Measurements from ENCODE around the gene PLA2G10.

The PLA2G10 gene

GRCh38 chr16:14667347-14668266 is 26.5 kb downstream of the PLA2G10 start:
- TF ChIP-seq CTCF (IDR thresholded peaks at IDR 0.05): no peak
- DNase-seq (ENCODE audit: low spot score): no peak
- no peak overlapping the region for H3K4me3 ChIP-seq

GRCh38 chr16:14658063-14658462 is 36.0 kb downstream of the PLA2G10 start:
- H3K4me3 ChIP-seq: no peak overlapping the region
- DNase-seq (ENCODE audit: low spot score): no peak
- no peak overlapping the region for H3K27ac ChIP-seq
- no peak for TF ChIP-seq CTCF (IDR thresholded peaks at IDR 0.05)

More at GRCh38 chr16:14667347-14668266, 26.5 kb downstream of the PLA2G10 start:
- no peak overlapping the region for H3K27ac ChIP-seq

- H3K27ac ChIP-seq: no peak overlapping the region
- DNase-seq (ENCODE audit: low spot score): no peak
- TF ChIP-seq CTCF (IDR thresholded peaks at IDR 0.05): no peak
- H3K4me3 ChIP-seq: no peak overlapping the region
These were observed 41.4 kb downstream of the PLA2G10 start for GRCh38 chr16:14652726-14653125.

- no peak for DNase-seq (ENCODE audit: low spot score)
- Histone ChIP-seq H3K4me3 (no peak overlapping the region), H3K27ac (no peak overlapping the region)
- TF ChIP-seq CTCF (IDR thresholded peaks at IDR 0.05): no peak
These were observed 43.5 kb downstream of the PLA2G10 start for GRCh38 chr16:14650629-14651028.

- no peak overlapping the region for H3K27ac ChIP-seq
- H3K4me3 ChIP-seq: no peak overlapping the region
- TF ChIP-seq CTCF (IDR thresholded peaks at IDR 0.05): no peak
- no peak for DNase-seq (ENCODE audit: low spot score)
These were observed 44.3 kb downstream of the PLA2G10 start for GRCh38 chr16:14649816-14650215.

- Histone ChIP-seq H3K4me3 (no peak overlapping the region), H3K27ac (no peak overlapping the region)
- DNase-seq (ENCODE audit: low spot score): no peak
- TF ChIP-seq CTCF (IDR thresholded peaks at IDR 0.05): no peak
These were observed 52.2 kb downstream of the PLA2G10 start for GRCh38 chr16:14641926-14642325.

GRCh38 chr16:14641206-14641605 is 52.9 kb downstream of the PLA2G10 start:
- no peak for TF ChIP-seq CTCF (IDR thresholded peaks at IDR 0.05)
- Histone ChIP-seq H3K27ac (no peak overlapping the region), H3K4me3 (no peak overlapping the region)
- DNase-seq (ENCODE audit: low spot score): no peak
